ENCODE measurements around the gene ASB2.

ASB2 gene

GRCh38 chr14:93893661-93894261 is 82.6 kb downstream of the ASB2 start:
- H3K4me3 ChIP-seq (ENCODE audit: low read depth, low read length): no peak overlapping the region
- no peak for TF ChIP-seq CTCF (IDR thresholded peaks at IDR 0.05; ENCODE audit: control insufficient read depth, extremely low read depth, insufficient read depth)
- DNase-seq (ENCODE audit: low read depth): no peak

GRCh38 chr14:93892923-93893558 is 83.3 kb downstream of the ASB2 start:
- TF ChIP-seq CTCF (IDR thresholded peaks at IDR 0.05; ENCODE audit: control insufficient read depth, extremely low read depth, insufficient read depth): peak; percentile 81
- H3K4me3 ChIP-seq (ENCODE audit: low read depth, low read length): no peak overlapping the region
- peak; percentile 10 for DNase-seq (ENCODE audit: low read depth)

- TF ChIP-seq CTCF (IDR thresholded peaks at IDR 0.05; ENCODE audit: control insufficient read depth, extremely low read depth, insufficient read depth): no peak
- H3K4me3 ChIP-seq (ENCODE audit: low read depth, low read length): no peak overlapping the region
- no peak for DNase-seq (ENCODE audit: low read depth)
These were observed 83.9 kb downstream of the ASB2 start for GRCh38 chr14:93892505-93892839.

- no peak for DNase-seq (ENCODE audit: low read depth)
- TF ChIP-seq CTCF (IDR thresholded peaks at IDR 0.05; ENCODE audit: control insufficient read depth, extremely low read depth, insufficient read depth): no peak
- no peak overlapping the region for H3K4me3 ChIP-seq (ENCODE audit: low read depth, low read length)
These were observed 84.4 kb downstream of the ASB2 start for GRCh38 chr14:93891756-93892504.

- TF ChIP-seq CTCF (IDR thresholded peaks at IDR 0.05; ENCODE audit: control insufficient read depth, extremely low read depth, insufficient read depth): no peak
- no peak for DNase-seq (ENCODE audit: low read depth)
- H3K4me3 ChIP-seq (ENCODE audit: low read depth, low read length): no peak overlapping the region
These were observed 86.5 kb downstream of the ASB2 start for GRCh38 chr14:93889739-93890483.

- H3K4me3 ChIP-seq (ENCODE audit: low read depth, low read length): no peak overlapping the region
- no peak for DNase-seq (ENCODE audit: low read depth)
- no peak for TF ChIP-seq CTCF (IDR thresholded peaks at IDR 0.05; ENCODE audit: control insufficient read depth, extremely low read depth, insufficient read depth)
These were observed 87.4 kb downstream of the ASB2 start for GRCh38 chr14:93888995-93889394.

Measured in LNCaP clone FGC (cell line).